ENCODE data around the gene DPY19L3. TPM values are rescaled to one million over a fixed set of nuclear protein-coding genes. Genes with fewer than 3 reads are reported as not detected.
"Not testable (repeated sequence)": the region's sequence is repeated elsewhere in the genome, so short reads cannot be mapped to it uniquely, and the experiment has no call there.

Gene DPY19L3
- total RNA-seq, 1 experiment from 2014 or later = 30.7 TPM

- DNase-seq (ENCODE audit: low read depth) = no peak
These were observed 33.2 kb downstream of the DPY19L3 start for GRCh38 chr19:32438751-32439150.

GRCh38 chr19:32442650-32443049 is 37.1 kb downstream of the DPY19L3 start:
- DNase-seq (ENCODE audit: low read depth) = no peak

- not testable (repeated sequence) for DNase-seq (ENCODE audit: low read depth)
These were observed 42.0 kb downstream of the DPY19L3 start for GRCh38 chr19:32447534-32447933.

- no peak for DNase-seq (ENCODE audit: low read depth)
These were observed 42.5 kb downstream of the DPY19L3 start for GRCh38 chr19:32448026-32448425.

- DNase-seq (ENCODE audit: low read depth) = no peak
These were observed 44.6 kb downstream of the DPY19L3 start for GRCh38 chr19:32450217-32450616.

GRCh38 chr19:32453736-32454135 is 48.2 kb downstream of the DPY19L3 start:
- no peak for DNase-seq (ENCODE audit: low read depth)

GRCh38 chr19:32456406-32456805 is 50.8 kb downstream of the DPY19L3 start:
- DNase-seq (ENCODE audit: low read depth) = no peak

- no peak for DNase-seq (ENCODE audit: low read depth)
These were observed 52.1 kb downstream of the DPY19L3 start for GRCh38 chr19:32457571-32458158.

- DNase-seq (ENCODE audit: low read depth) = no peak
These were observed 53.0 kb downstream of the DPY19L3 start for GRCh38 chr19:32458500-32459123.

- no peak for DNase-seq (ENCODE audit: low read depth)
These were observed 53.8 kb downstream of the DPY19L3 start for GRCh38 chr19:32459204-32459865.

GRCh38 chr19:32460476-32460875 is 54.9 kb downstream of the DPY19L3 start:
- DNase-seq (ENCODE audit: low read depth) = no peak

GRCh38 chr19:32464279-32464678 is 58.7 kb downstream of the DPY19L3 start:
- no peak for DNase-seq (ENCODE audit: low read depth)

- no peak for DNase-seq (ENCODE audit: low read depth)
These were observed 59.6 kb downstream of the DPY19L3 start for GRCh38 chr19:32465176-32465575.

- no peak for DNase-seq (ENCODE audit: low read depth)
These were observed 64.2 kb downstream of the DPY19L3 start for GRCh38 chr19:32469795-32470194.

- no peak for DNase-seq (ENCODE audit: low read depth)
These were observed 65.5 kb downstream of the DPY19L3 start for GRCh38 chr19:32471095-32471494.

GRCh38 chr19:32471811-32472210 is 66.2 kb downstream of the DPY19L3 start:
- DNase-seq (ENCODE audit: low read depth) = no peak

GRCh38 chr19:32475141-32476031 is 69.8 kb downstream of the DPY19L3 start:
- DNase-seq (ENCODE audit: low read depth) = no peak

GRCh38 chr19:32476032-32476350 is 70.4 kb downstream of the DPY19L3 start:
- DNase-seq (ENCODE audit: low read depth) = no peak

GRCh38 chr19:32480321-32480720 is 74.8 kb downstream of the DPY19L3 start:
- DNase-seq (ENCODE audit: low read depth) = no peak

GRCh38 chr19:32483574-32483973 is 78.0 kb downstream of the DPY19L3 start:
- DNase-seq (ENCODE audit: low read depth) = no peak

GRCh38 chr19:32489971-32490370 is 84.4 kb downstream of the DPY19L3 start:
- no peak for DNase-seq (ENCODE audit: low read depth)

GRCh38 chr19:32497391-32497790 is 91.8 kb downstream of the DPY19L3 start:
- DNase-seq (ENCODE audit: low read depth) = no peak
